Fibroblast of gingiva (primary cell): ENCODE results near the gene ELOVL3.

Source experiments
- DNase-seq: peaks from one replicate; pipeline ENCODE4 v3.0.0-alpha.2; 2011; ENCODE audit warnings: low read depth

The ELOVL3 gene

DNA sequence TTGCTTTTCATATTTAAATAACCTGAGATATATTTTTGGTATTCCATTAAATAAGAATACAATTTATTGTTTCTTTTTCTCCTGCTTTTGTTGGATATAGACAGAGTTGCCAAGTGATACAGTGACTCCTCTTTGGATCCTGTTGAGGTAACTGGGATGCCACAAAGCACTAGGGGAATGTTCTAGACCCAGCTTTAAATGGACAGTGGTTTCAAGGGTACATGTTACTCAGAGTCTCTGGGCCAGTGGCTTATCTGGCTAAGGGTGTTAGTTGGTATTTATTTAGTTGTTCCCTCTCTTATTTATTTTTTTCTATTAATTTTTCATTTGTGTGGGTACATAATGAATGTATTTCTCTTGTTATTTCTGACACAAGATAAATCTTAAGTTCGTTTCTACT lies 28.3 kb downstream of the ELOVL3 start:
- no peak for DNase-seq

DNA sequence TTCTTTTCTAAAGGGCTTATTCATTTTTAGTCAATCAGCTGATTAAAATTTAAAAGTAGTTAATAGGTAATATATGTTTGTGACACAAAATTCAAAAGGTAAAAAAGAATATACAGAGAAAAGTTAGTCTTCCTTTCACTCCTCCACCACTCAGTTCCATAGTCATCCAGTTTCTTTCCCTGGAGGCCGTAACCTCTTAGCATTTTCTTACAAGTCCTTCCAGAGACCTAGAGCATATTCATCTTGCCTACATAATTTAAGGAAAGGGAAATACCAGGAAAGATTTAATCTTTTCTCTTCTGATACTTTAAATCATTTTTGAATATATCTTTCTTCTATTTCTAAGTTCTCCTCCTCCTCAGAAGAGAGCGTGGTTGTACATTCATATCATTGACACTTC lies 29.3 kb downstream of the ELOVL3 start:
- no peak for DNase-seq

DNA sequence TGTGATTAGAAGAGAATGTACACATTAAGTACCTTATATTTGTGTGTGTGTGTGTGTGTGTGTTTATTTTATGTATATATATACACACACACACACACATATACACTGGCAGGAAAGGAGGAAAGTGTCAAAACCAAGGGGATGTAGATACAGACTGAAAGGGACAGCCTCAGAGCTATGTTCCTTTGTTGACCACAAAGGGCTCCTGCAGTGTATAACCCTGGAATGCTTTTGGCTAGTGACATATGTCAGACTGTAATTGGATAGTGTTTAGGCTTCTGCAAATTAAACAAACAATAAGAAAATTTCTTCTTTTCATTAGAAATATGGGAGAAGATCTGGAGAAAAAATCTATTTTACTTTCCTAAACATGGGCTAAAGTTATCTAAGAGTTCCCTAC lies 35.1 kb downstream of the ELOVL3 start:
- peak; percentile 25 for DNase-seq

DNA sequence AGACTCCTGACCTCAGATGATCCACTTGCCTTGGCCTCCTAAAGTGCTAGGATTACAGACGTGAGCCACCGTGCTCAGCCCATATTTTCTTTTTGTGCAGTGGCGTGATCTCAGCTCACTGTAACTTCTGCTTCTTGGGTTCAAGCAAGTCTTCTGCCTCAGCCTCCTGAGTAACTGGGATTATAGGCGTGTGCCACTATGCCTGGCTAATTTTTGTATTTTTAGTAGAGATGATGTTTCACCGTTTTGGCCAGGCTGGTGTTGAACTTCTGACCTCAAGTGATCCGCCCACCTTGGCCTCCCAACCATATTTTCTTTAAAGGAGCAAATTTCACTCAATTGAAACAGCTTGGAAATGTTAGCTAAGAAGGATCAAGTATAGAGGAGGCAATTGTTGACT lies 35.7 kb downstream of the ELOVL3 start:
- no peak for DNase-seq

DNA sequence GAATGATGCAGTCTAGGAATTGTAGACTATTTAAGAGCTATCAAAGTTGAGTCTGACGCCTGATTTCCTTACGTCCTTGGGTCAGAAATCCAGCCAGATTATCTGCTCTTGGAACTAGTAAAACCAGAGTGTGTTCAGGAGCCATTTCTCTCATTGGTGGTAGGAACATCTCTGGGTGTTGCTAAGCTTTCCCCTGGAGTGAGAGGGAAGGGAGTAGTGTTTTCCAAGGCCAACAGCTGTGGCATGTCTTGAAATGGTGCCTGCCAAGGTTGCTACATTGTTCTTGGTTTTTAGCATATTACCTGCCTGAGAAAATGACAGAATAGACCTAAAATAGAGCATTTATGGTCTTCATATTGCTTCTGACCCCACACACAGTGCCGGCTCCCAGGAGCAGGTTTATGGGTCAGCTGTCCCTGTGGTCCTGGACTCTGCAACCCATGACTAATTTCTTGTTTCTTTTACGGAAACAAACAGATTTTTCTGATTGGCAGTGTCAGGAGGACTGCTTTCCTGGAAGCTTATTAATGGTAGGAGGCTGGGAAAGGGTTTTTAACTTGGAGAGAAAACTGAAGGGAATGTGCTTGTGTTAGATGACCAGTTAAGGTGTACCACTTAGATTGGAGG lies 36.8 kb downstream of the ELOVL3 start:
- DNase-seq: no peak

DNA sequence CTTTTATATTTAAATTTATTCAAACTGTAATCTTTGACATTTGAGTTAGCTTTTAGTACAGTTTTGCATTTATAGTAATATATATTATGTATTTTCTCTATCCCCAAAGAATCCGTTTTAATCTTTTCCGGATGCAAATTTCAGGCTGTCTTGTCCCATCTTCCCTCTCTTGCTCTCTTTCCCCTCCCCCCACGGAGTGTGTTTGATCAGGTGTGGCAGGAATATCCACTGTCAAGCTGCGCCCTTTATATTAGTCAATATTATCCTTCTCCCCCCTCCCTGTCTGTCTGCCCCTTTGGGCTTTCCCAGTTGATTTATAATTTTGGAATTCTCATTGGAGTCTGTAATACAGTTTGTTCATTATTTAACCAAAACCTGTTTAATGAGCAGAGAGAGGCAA lies 38.3 kb downstream of the ELOVL3 start:
- no peak for DNase-seq

DNA sequence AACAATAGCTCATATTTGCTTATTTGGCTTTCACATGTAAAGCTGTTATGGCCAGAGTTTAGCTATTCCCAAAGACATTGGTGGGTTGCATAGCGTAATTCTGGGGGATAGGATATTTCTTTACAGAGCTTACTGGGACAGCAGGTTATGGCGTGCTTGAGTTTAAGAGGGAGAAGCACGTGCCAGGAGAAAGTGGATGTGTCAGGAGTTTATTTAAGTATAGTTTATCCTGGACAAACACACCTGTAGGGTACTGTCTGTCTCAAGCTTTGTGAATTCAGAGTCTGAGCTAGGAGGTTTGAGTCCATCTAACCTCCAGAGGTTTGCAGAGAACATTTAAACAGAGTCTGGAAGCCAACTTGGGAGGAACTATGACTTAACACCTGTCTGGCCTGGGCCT lies 40.6 kb downstream of the ELOVL3 start:
- DNase-seq: no peak

DNA sequence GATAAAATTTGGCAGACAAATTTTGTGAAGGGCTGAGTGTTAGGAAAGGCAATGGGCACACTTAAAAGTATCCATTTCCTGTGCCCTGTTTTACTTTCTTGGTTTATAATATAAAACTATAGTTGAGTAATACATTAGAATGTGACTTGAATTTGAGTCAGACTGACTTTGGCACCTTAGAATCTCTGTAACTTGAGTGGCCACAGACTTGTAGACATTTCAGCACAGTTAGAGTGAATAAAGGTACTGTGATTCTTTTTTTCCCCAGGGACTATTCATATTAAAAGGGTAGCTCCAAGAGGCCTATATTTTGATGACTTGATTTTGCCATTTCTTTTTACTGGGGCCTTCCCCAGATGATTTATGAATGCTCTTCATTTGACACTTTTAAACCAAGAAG lies 41.6 kb downstream of the ELOVL3 start:
- peak; percentile 88 for DNase-seq

DNA sequence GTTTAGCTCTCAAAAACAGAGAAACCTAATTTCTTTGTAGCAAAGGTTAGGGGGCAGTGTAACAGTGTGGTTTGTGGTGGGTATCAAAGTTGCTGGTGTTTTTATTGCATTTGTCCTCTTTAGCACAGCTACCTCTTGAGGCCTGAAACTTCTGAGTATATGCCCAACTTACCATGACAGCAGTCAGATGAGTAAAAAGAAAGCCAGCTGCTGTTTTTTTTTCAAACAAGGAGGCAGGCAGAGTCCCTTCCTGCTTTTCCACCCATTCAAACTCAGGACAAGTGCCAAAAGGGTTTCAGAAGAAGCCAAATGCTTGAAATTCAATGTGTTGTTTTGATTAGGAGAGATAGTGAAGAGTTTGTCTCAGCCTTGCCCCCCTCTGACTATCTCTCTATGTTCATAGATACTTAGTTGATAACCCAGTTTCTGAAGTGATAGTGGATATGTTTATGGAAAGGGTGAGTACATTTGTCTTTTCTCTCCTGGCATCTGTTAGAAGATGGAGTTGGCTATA lies 42.3 kb downstream of the ELOVL3 start:
- peak; percentile 68 for DNase-seq

DNA sequence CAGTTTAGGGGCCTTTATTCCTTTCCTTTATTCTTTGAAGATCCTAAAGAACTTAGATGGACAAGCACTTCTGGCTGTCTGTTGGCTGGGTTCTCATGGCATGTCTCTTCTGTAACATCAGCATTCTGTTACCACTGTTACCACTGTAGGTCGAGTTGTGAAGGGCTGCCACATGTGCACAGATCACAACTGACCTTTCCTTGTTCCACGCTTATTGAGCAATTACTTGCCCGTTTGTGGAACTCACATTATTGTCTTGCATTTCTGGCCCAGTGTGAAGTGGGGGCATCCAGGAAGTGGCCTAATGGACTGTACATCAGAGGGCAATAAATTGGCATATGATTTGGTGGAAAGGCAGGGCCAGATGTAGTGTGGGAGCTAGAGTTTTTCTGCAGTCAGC lies 42.9 kb downstream of the ELOVL3 start:
- DNase-seq: peak; percentile 78

DNA sequence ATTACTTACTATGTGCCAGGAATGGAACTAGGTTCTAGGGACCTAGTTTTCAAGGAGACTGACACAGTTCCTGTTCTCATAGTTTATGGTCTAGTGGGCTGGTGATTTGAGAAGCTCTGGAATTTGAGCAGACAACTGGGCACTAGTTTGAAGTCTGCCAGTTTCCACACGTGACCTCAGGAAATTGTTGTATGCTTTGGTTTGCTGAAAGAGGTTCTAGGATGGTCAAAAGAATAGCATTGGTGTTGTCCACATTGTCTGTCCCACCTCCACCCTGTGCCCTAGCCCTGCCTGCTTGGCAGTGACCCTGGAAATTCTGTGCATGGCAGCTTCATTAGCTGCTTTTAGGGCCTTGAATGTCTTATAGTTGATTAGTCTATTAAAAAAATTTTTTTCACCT lies 48.0 kb downstream of the ELOVL3 start:
- no peak for DNase-seq

DNA sequence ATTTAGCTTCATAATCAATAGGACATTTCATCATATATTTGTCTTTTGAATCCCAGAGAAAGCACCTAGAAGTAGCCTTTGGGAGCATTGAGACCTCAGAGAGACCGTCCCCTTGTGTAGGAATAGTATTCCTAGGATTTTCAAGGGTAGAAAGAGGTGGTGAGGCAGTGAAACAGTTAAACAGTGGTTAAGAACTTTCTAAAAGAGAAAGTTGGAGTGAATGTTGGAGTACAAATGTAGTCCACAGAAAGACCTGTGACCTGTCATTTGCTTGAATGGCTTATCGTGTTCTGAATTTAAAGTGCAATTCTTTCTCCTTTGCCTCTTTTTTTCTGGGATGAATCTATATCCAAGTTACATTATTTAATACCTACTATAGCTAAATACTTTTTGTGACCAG lies 49.2 kb downstream of the ELOVL3 start:
- no peak for DNase-seq

DNA sequence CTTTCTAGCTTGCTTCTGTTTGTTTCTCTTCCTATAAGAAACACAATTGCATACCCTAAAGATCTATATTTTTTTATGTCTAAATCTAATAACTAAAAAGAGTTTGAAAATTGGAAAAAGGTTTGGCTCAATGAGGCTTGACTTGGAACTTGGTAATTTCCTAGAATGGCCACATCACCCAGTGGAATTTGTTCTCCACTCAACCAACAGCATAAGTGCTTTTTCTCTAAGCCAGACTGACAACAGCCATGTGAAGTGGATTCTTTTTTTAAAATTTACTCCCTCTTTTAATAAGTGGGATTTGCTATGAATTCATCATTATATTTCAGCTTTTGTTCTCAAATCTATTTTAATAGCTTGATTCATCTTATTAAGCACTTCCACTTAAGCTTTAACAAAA lies 53.0 kb downstream of the ELOVL3 start:
- no peak for DNase-seq
